Endothelial cell of umbilical vein (primary cell): ENCODE data around the gene JADE3. TPM values are rescaled to one million over a fixed set of nuclear protein-coding genes. Genes with fewer than 3 reads are reported as not detected.
A peak's percentile ranks its signal among the peaks of the same experiment; 100 is the strongest.

Source experiments
- BruUV-seq: library from RNA; stranded (reverse); fragments of 400-500 nt; replicated peaks from 2 replicates; lab custom pipeline; 2021; lab: Mats Ljungman, UMichigan
- CTCF ChIA-PET: fragments of 300-600, 350-600 bp; sonication (Branson Sonifier 250); formaldehyde crosslinking; loops from one replicate; lab custom pipeline; 2021; ENCODE audit warnings: antibody characterized with exemption, inconsistent platforms; lab: Charles Lee
- POLR2A ChIA-PET: fragments of 300-600, 350-600 bp; sonication (Branson Sonifier 250); formaldehyde crosslinking; loops from one replicate; lab custom pipeline; 2021; ENCODE audit warnings: antibody characterized with exemption, inconsistent platforms; lab: Charles Lee
- DNase-seq: peaks from one replicate; pipeline ENCODE4 v3.0.0-alpha.2; 2011; ENCODE audit warnings: low read depth, low spot score
- FAIRE-seq: peaks from 2 replicates; lab custom pipeline; 2011; peaks lifted over from hg19 to GRCh38; lab: Jason Lieb, UNC
- H2AFZ ChIP-seq: 2 replicates; pipeline ENCODE4 v1.6.0; 2012; ENCODE audit warnings: low read depth, low read length, control low read depth, inconsistent platforms
- H3K27ac ChIP-seq: 2 replicates; pipeline ENCODE4 v1.5.1; 2011; ENCODE audit warnings: low read depth, mild to moderate bottlenecking, control low read depth, low read length, moderate library complexity; ENCODE audit not compliant: insufficient read depth
- H3K27me3 ChIP-seq, 2 experiments: 2 replicates each; pipeline versions ENCODE4 v1.6.0 to v1.6.1; 2011; ENCODE audit warnings: low read length in 2 of 2, mixed read lengths in 1 of 2; ENCODE audit not compliant: control insufficient read depth in 2 of 2, insufficient read depth in 2 of 2
- H3K36me3 ChIP-seq, 2 experiments: 2 replicates in 1 of 2; 3 replicates in 1 of 2; pipeline ENCODE4 v1.5.1; 2011; ENCODE audit warnings: low read length in 2 of 2, mild to moderate bottlenecking in 1 of 2, moderate library complexity in 1 of 2; ENCODE audit not compliant: control insufficient read depth in 2 of 2, insufficient read depth in 2 of 2; ENCODE audit errors: extremely low read depth in 1 of 2
- H3K4me1 ChIP-seq: 3 replicates; pipeline ENCODE4 v1.5.1; 2011; ENCODE audit warnings: mild to moderate bottlenecking, low read length; ENCODE audit not compliant: control insufficient read depth, insufficient read depth; ENCODE audit errors: extremely low read depth
- H3K4me2 ChIP-seq: 2 replicates; pipeline ENCODE4 v1.6.1; 2011; ENCODE audit warnings: low read length, control low read depth, mixed read lengths; ENCODE audit not compliant: insufficient read depth
- H3K4me3 ChIP-seq, 3 experiments: fragments of 200-600 bp in 1 of 3; sonication (generic), shearing (Covaris generic) in 1 of 3; replicated peaks in 1 of 3; 2 replicates each; pipeline ENCODE4 v1.5.1; 2011 to 2016; ENCODE audit warnings: control low read depth in 3 of 3, low read length in 3 of 3, mild to moderate bottlenecking in 2 of 3, inconsistent platforms in 1 of 3, low read depth in 1 of 3, moderate library complexity in 1 of 3; ENCODE audit not compliant: insufficient read depth in 1 of 3
- H3K79me2 ChIP-seq: 2 replicates; pipeline ENCODE4 v1.6.0; 2012; ENCODE audit warnings: low read length, inconsistent platforms; ENCODE audit not compliant: control insufficient read depth, insufficient read depth
- H3K9ac ChIP-seq: replicated peaks from 2 replicates; pipeline ENCODE3; 2011; ENCODE audit warnings: low read length, control low read depth; ENCODE audit not compliant: insufficient read depth; ENCODE audit errors: extremely low read depth
- H3K9me1 ChIP-seq: replicated peaks from 3 replicates; pipeline ENCODE4 v1.6.0; 2011; ENCODE audit warnings: mild to moderate bottlenecking, low read length; ENCODE audit not compliant: control insufficient read depth, insufficient read depth; ENCODE audit errors: extremely low read depth
- H3K9me3 ChIP-seq: replicated peaks from 2 replicates; pipeline ENCODE4 v1.5.1; 2012; ENCODE audit warnings: low read length, inconsistent platforms; ENCODE audit not compliant: control insufficient read depth, insufficient read depth
- H4K20me1 ChIP-seq: replicated peaks from 2 replicates; pipeline ENCODE3; 2011; ENCODE audit warnings: mild to moderate bottlenecking, low read length; ENCODE audit not compliant: control insufficient read depth, insufficient read depth; ENCODE audit errors: extremely low read depth
- EZH2 ChIP-seq: IDR thresholded peaks from 2 replicates; pipeline ENCODE4 v1.6.1; 2012; ENCODE audit warnings: borderline replicate concordance, low read depth, mild to moderate bottlenecking, moderate library complexity, low read length, inconsistent platforms; ENCODE audit not compliant: severe bottlenecking
- FOS ChIP-seq: IDR thresholded peaks from 2 replicates; pipeline ENCODE4 v1.6.1; 2011; ENCODE audit warnings: mild to moderate bottlenecking, low read length, moderate library complexity, borderline replicate concordance; ENCODE audit not compliant: insufficient read depth
- GATA2 ChIP-seq: IDR thresholded peaks from 2 replicates; pipeline ENCODE4 v1.7.0; 2011; ENCODE audit warnings: low read depth, mild to moderate bottlenecking, moderate library complexity, mixed read lengths, low read length; ENCODE audit not compliant: insufficient read length, insufficient read depth
- JUN ChIP-seq: IDR thresholded peaks from 2 replicates; pipeline ENCODE4 v1.6.1; 2011; ENCODE audit warnings: borderline replicate concordance, low read depth; ENCODE audit not compliant: insufficient read length, insufficient read depth
- MAX ChIP-seq: IDR thresholded peaks from 2 replicates; pipeline ENCODE4 v1.6.1; 2011; ENCODE audit not compliant: insufficient read depth, insufficient read length
- MYC ChIP-seq: IDR thresholded peaks from one replicate; pipeline ENCODE4 v1.6.1; 2011; ENCODE audit warnings: mild to moderate bottlenecking, low read depth, low read length
- POLR2A ChIP-seq: IDR thresholded peaks from 2 replicates; pipeline ENCODE4 v1.6.1; 2012; ENCODE audit warnings: low read depth, mild to moderate bottlenecking, control low read depth, low read length
- POLR2AphosphoS5 ChIP-seq: IDR thresholded peaks from 2 replicates; pipeline ENCODE4 v1.6.1; 2012; ENCODE audit warnings: low read depth, mild to moderate bottlenecking, control low read depth, low read length, moderate library complexity; ENCODE audit not compliant: insufficient read depth
- dilution Hi-C: fragments of 300-500 bp; cut with MboI; formaldehyde crosslinking; loops from one replicate; pipeline ENCODE4 v1.15.0; 2019; ENCODE audit warnings: low sequenced_read_pairs; ENCODE audit not compliant: extremely low pct_ligation_motif_present
- intact Hi-C: fragments of 100-400 bp; cut with micrococcal nuclease; formaldehyde crosslinking; loops from one replicate; pipeline ENCODE4 v1.10.0; 2022
- polyA plus RNA-seq, 4 experiments: library from polyadenylated mRNA; depleted of rRNA in 3 of 4; stranded (reverse) in 3 of 4; unstranded in 1 of 4; fragments of >200 nt; gene quantifications; 2 replicates each; pipeline versions ENCODE4 v1.2.1 to v1.2.3, GENCODE V29; 2011 to 2012; ENCODE audit warnings: missing spikeins in 1 of 4
- total RNA-seq: library from RNA; stranded (reverse); gene quantifications from 2 replicates; pipeline ENCODE4 v1.2.3, GENCODE V29; 2021
- TF ChIP-seq, protein P1 (sequence below), 2 donors: IDR thresholded peaks; 1 replicate in 1 of 2; 2 replicates in 1 of 2; pipeline ENCODE4 v1.5.1; 2011; ENCODE audit warnings: low read length in 2 of 2, mild to moderate bottlenecking in 2 of 2, moderate library complexity in 2 of 2, control low read depth in 1 of 2, inconsistent platforms in 1 of 2, low read depth in 1 of 2; ENCODE audit not compliant: insufficient read depth in 1 of 2; ENCODE audit errors: extremely low read depth in 1 of 2

The JADE3 gene
- total and polyA plus RNA-seq, 2 donors (not counting 3 experiments of a cell fraction or from before 2014, with no cell fraction given), result 4.9 to 18.4 TPM

- Histone ChIP-seq H3K4me3 (no peak overlapping the region), H3K4me1 (peaks cover 13% of the 10 kb centered on the region), H2AFZ (no peak overlapping the region), H3K4me2 (no peak overlapping the region), H3K27me3 (no peaks in the 10 kb centered on the region), H3K9me1 (no peaks in the 10 kb centered on the region), H4K20me1 (no peaks in the 10 kb centered on the region), H3K36me3 (no peaks in the 10 kb centered on the region), H3K27ac (no peak overlapping the region), H3K79me2 (peaks cover 2% of the 10 kb centered on the region), H3K9ac (no peak overlapping the region), H3K9me3 (no peaks in the 10 kb centered on the region)
- dilution Hi-C loops (no loop called here), intact Hi-C loops (no loop called here)
- FAIRE-seq (no peak), DNase-seq (peak; percentile 8)
- TF ChIP-seq MYC, result no peak
- no peak for TF ChIP-seq GATA2
- TF ChIP-seq, protein P1, sequence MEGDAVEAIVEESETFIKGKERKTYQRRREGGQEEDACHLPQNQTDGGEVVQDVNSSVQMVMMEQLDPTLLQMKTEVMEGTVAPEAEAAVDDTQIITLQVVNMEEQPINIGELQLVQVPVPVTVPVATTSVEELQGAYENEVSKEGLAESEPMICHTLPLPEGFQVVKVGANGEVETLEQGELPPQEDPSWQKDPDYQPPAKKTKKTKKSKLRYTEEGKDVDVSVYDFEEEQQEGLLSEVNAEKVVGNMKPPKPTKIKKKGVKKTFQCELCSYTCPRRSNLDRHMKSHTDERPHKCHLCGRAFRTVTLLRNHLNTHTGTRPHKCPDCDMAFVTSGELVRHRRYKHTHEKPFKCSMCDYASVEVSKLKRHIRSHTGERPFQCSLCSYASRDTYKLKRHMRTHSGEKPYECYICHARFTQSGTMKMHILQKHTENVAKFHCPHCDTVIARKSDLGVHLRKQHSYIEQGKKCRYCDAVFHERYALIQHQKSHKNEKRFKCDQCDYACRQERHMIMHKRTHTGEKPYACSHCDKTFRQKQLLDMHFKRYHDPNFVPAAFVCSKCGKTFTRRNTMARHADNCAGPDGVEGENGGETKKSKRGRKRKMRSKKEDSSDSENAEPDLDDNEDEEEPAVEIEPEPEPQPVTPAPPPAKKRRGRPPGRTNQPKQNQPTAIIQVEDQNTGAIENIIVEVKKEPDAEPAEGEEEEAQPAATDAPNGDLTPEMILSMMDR (IDR thresholded peaks at IDR 0.05; ENCODE audit: extremely low read depth in 1 of 2, insufficient read depth in 1 of 2, low read depth in 1 of 2, low read length in 2 of 2), result no peak
- TF ChIP-seq JUN, result no peak
- TF ChIP-seq FOS, result no peak
- no peak for TF ChIP-seq POLR2A
- TF ChIP-seq MAX, result no peak
- TF ChIP-seq EZH2, result no peak
- no peak for TF ChIP-seq POLR2AphosphoS5
- ChIA-PET POLR2A (no interaction called here), CTCF (interaction anchor here (1.3 kb wide), 1 partner anchor 9 kb away, joined by 3 read pairs; no protein-coding TSS in a partner anchor)
- no TSS peak for BruUV-seq
Observed at GRCh38 chrX:46957297-46957696, 45.1 kb downstream of the JADE3 start.
